ENCODE data around the gene PUS10.
"Not testable (repeated sequence)": the region's sequence is repeated elsewhere in the genome, so short reads cannot be mapped to it uniquely, and the experiment has no call there.

Gene PUS10

GRCh38 chr2:60932954-60933353, 85.1 kb downstream of the PUS10 start:
- no peak for DNase-seq (ENCODE audit: low spot score)

- DNase-seq (ENCODE audit: low spot score) = not testable (repeated sequence)
These were observed 86.0 kb downstream of the PUS10 start for GRCh38 chr2:60932061-60932460.

GRCh38 chr2:60926741-60927552, 91.1 kb downstream of the PUS10 start:
- peak; percentile 27 for DNase-seq (ENCODE audit: low spot score)

GRCh38 chr2:60925994-60926740, 91.9 kb downstream of the PUS10 start:
- DNase-seq (ENCODE audit: low spot score) = no peak

GRCh38 chr2:60907329-60907728, 110.7 kb downstream of the PUS10 start:
- no peak for DNase-seq (ENCODE audit: low spot score)

GRCh38 chr2:60906395-60906794, 111.7 kb downstream of the PUS10 start:
- DNase-seq (ENCODE audit: low spot score) = no peak

- not testable (repeated sequence) for DNase-seq (ENCODE audit: low spot score)
These were observed 112.2 kb downstream of the PUS10 start for GRCh38 chr2:60905867-60906266.

GRCh38 chr2:60901296-60901695, 116.8 kb downstream of the PUS10 start:
- not testable (repeated sequence) for DNase-seq (ENCODE audit: low spot score)

GRCh38 chr2:60899892-60900249, 118.2 kb downstream of the PUS10 start:
- DNase-seq (ENCODE audit: low spot score) = no peak

GRCh38 chr2:60899230-60899891, 118.7 kb downstream of the PUS10 start:
- no peak for DNase-seq (ENCODE audit: low spot score)

- DNase-seq (ENCODE audit: low spot score) = no peak
These were observed 119.5 kb downstream of the PUS10 start for GRCh38 chr2:60898567-60898966.

Data from Ammon's horn (tissue), 1 donor.